SJCRH30 (cell line): ENCODE measurements around the gene SLC23A2. TPM values are rescaled to one million over a fixed set of nuclear protein-coding genes. Genes with fewer than 3 reads are reported as not detected.

Experiments
- total RNA-seq: library from RNA; depleted of rRNA; stranded (reverse); fragments of >200 nt; shearing (Covaris generic); gene quantifications from 2 replicates; pipeline ENCODE4 v1.2.3, GENCODE V29; 2014; rRNA removed

The SLC23A2 gene
- total RNA-seq, 1 experiment from 2014 or later, result 21.1 TPM

Other genes starting within 250 kb of the SLC23A2 start
- 0.89 and 1.4 TPM in 2 replicates for gene RASSF2, start 177.9 kb downstream of the SLC23A2 start, total RNA-seq
- 162 and 165 TPM in 2 replicates for gene TMEM230, start 111.6 kb upstream of the SLC23A2 start, total RNA-seq
- 431 and 450 TPM in 2 replicates for gene PCNA, start 118.4 kb upstream of the SLC23A2 start, total RNA-seq
- 29.1 and 30.1 TPM in 2 replicates for gene CDS2, start 125.5 kb upstream of the SLC23A2 start, total RNA-seq